Colonic mucosa (tissue), 4 donors: ENCODE data around the gene ANKRD31. TPM values are rescaled to one million over a fixed set of nuclear protein-coding genes. Genes with fewer than 3 reads are reported as not detected.

Experiments used
- DNase-seq: peaks from one replicate; pipeline ENCODE4 v3.0.0-alpha.2; 2020
- H3K27ac ChIP-seq: fragments of 200-600 bp; one replicate; pipeline ENCODE4 v1.8.0; 2021
- H3K27me3 ChIP-seq: fragments of 200-600 bp; one replicate; pipeline ENCODE4 v1.8.0; 2021
- H3K36me3 ChIP-seq: fragments of 200-600 bp; one replicate; pipeline ENCODE4 v1.8.0; 2021
- H3K4me1 ChIP-seq: fragments of 200-600 bp; one replicate; pipeline ENCODE4 v1.8.0; 2021; ENCODE audit warnings: mild to moderate bottlenecking
- H3K4me3 ChIP-seq: fragments of 200-600 bp; one replicate; pipeline ENCODE4 v1.8.0; 2021
- H3K9ac ChIP-seq, 2 donors: one replicate each; pipeline ENCODE4 v1.7.0; 2013; ENCODE audit warnings: control low read depth in 2 of 2, low read depth in 2 of 2, low read length in 2 of 2
- H3K9me3 ChIP-seq: fragments of 200-600 bp; one replicate; pipeline ENCODE4 v1.8.0; 2021
- intact Hi-C: fragments of 100-400 bp; cut with DNase I; formaldehyde crosslinking; loops from one replicate; pipeline ENCODE4 v1.14.1; 2022
- total RNA-seq, 2 donors: library from RNA; stranded (reverse); fragmentation: NEBNext Ultra II Directional in 1 of 2; extraction: Animal tissue kit (Norgen Biotek cat#: 25700) in 1 of 2; gene quantifications; one replicate each; pipeline ENCODE4 v1.2.1, GENCODE V29; 2021
- TF ChIP-seq, protein P1 (sequence below): fragments of 200-600 bp; IDR thresholded peaks from one replicate; pipeline ENCODE4 v1.8.0; 2022; ENCODE audit warnings: antibody characterized with exemption, mild to moderate bottlenecking
- donor health status: healthy.
- donor health status: DM: no; HTN: no; CAD: no.
- donor health status: DM: no; HTN: no; CAD: no.

Gene ANKRD31
- total RNA-seq, 2 donors from 2014 or later = 0.05 TPM

GRCh38 chr5:75052192-75053053, 184.3 kb downstream of the ANKRD31 start, which contains the start of gene GCNT4:
Gene GCNT4 (minus strand): TSS chr5:75052558. CDS start chr5:75030037, 22,521 bp downstream.
- intact Hi-C loops = loop anchor here (5.0 kb wide), 1 partner anchor 170 kb away; no protein-coding TSS in a partner anchor

GRCh38 chr5:75051217-75051751, 185.4 kb downstream of the ANKRD31 start:
- H3K4me1 ChIP-seq = peaks cover 8% of the 10 kb centered on the region
- H3K36me3 ChIP-seq = no peaks in the 10 kb centered on the region
- no peaks in the 10 kb centered on the region for H3K9me3 ChIP-seq
- peak overlapping the region in 1 of 2 donors; percentile 22 for H3K9ac ChIP-seq
- H3K27me3 ChIP-seq = peaks cover 7% of the 10 kb centered on the region
- no peak overlapping the region for H3K27ac ChIP-seq
- DNase-seq = peak; percentile 78
- TF ChIP-seq, protein P1, sequence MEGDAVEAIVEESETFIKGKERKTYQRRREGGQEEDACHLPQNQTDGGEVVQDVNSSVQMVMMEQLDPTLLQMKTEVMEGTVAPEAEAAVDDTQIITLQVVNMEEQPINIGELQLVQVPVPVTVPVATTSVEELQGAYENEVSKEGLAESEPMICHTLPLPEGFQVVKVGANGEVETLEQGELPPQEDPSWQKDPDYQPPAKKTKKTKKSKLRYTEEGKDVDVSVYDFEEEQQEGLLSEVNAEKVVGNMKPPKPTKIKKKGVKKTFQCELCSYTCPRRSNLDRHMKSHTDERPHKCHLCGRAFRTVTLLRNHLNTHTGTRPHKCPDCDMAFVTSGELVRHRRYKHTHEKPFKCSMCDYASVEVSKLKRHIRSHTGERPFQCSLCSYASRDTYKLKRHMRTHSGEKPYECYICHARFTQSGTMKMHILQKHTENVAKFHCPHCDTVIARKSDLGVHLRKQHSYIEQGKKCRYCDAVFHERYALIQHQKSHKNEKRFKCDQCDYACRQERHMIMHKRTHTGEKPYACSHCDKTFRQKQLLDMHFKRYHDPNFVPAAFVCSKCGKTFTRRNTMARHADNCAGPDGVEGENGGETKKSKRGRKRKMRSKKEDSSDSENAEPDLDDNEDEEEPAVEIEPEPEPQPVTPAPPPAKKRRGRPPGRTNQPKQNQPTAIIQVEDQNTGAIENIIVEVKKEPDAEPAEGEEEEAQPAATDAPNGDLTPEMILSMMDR = no peak
- intact Hi-C loops = loop anchor here (5.0 kb wide), 1 partner anchor 171 kb away; no protein-coding TSS in a partner anchor
- H3K4me3 ChIP-seq = peak overlapping the region; percentile 11

More at GRCh38 chr5:75052192-75053053, 184.3 kb downstream of the ANKRD31 start, which contains the start of gene GCNT4:
- Histone ChIP-seq H3K9ac (peak within 1 kb of the TSS; percentile 75 to 78), H3K27me3 (peaks cover 7% of the 10 kb centered on the region), H3K36me3 (no peaks in the 10 kb centered on the region), H3K4me3 (peak within 1 kb of the TSS; percentile 82), H3K9me3 (no peaks in the 10 kb centered on the region), H3K4me1 (peaks cover 8% of the 10 kb centered on the region), H3K27ac (peak within 1 kb of the TSS; percentile 81)
- peak; percentile 43 for DNase-seq
- TF ChIP-seq, protein P1 = no peak

DNA sequence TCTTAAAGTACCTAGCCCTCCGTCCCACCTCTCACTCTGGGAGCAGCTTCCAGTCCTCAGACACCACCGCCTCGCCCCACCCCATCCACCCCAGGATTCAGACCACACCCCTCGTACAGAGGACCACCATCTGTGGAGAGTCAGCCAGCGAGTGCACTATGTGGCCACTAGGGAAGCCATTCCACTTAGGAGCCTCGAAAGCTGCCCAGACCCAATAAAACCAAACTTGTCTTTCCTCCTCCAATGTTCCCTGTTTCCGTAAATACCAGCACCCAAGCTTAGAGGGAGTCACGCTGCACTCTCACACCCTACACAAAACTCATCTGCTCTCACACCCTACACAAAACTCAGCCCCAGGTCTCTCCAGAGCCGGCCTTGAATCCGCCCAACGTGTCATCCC, 186.3 kb downstream of the ANKRD31 start:
- peak; percentile 27 for DNase-seq
- Histone ChIP-seq H3K27me3 (peaks cover 7% of the 10 kb centered on the region), H3K4me1 (peaks cover 8% of the 10 kb centered on the region), H3K9me3 (no peaks in the 10 kb centered on the region), H3K36me3 (no peaks in the 10 kb centered on the region), H3K9ac (no peak overlapping the region), H3K27ac (no peak overlapping the region), H3K4me3 (no peak overlapping the region)
- TF ChIP-seq, protein P1 = no peak
- intact Hi-C loops = loop anchor here (5.0 kb wide), 1 partner anchor 172 kb away; no protein-coding TSS in a partner anchor

DNA sequence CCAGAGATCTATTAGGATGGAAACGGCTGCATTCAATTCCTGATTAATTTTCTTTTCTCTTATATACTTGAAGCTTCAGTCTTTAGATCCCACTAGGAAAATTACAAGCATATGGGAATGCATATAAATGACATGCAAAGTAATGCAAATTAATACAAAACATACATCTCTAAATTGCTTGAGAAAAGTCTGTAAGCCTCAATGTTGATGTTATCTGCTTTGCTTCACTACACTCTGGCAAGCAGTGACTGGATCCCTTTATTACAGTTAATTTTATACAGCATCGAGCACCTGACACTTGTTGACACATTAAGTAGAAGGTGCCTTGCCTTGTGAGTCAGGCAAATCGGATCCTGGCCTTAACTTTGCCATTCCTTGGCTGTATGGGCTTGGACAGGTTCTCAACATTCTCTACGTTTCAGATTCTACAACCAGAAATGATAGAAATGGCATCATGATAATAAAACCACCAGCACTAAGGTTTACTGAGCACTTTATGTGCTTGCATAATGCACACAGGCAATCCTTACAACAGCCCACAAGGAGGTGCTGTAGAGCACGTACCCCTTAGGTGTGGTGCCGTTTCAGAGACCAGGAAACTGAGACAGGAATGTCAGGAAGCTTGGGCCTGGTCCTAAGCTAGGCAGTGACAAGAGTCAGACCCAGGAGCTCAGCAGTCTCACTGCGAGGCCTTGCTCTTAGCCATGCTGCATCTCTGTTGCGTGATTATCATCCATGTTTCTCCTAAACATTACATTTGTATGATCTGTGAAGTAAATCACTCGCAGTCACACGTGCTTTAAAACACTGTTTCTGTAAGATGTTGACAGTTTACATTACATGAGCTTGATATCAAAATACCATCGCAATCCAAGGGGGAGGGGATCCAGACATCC, 187.0 kb downstream of the ANKRD31 start:
- no peaks in the 10 kb centered on the region for H3K9me3 ChIP-seq
- H3K4me3 ChIP-seq = no peak overlapping the region
- peaks cover 7% of the 10 kb centered on the region for H3K27me3 ChIP-seq
- no peak overlapping the region for H3K27ac ChIP-seq
- H3K9ac ChIP-seq = no peak overlapping the region
- intact Hi-C loops = loop anchor here (5.0 kb wide), 1 partner anchor 173 kb away; no protein-coding TSS in a partner anchor
- H3K36me3 ChIP-seq = no peaks in the 10 kb centered on the region
- peaks cover 8% of the 10 kb centered on the region for H3K4me1 ChIP-seq
- TF ChIP-seq, protein P1 = peak; percentile 74
- peak; percentile 79 for DNase-seq

GRCh38 chr5:75048457-75048953, 188.2 kb downstream of the ANKRD31 start:
- DNase-seq = no peak
- H3K9me3 ChIP-seq = no peaks in the 10 kb centered on the region
- intact Hi-C loops = no loop called here
- H3K27ac ChIP-seq = no peak overlapping the region
- peaks cover 7% of the 10 kb centered on the region for H3K27me3 ChIP-seq
- H3K36me3 ChIP-seq = no peaks in the 10 kb centered on the region
- no peak overlapping the region for H3K4me3 ChIP-seq
- TF ChIP-seq, protein P1 = no peak
- no peak overlapping the region for H3K9ac ChIP-seq
- H3K4me1 ChIP-seq = peaks cover 8% of the 10 kb centered on the region
